Right lobe of liver (tissue), 6 donors: ENCODE results near the gene RGS6. TPM values are rescaled to one million over a fixed set of nuclear protein-coding genes. Genes with fewer than 3 reads are reported as not detected.

Experiments
- ATAC-seq, 4 donors: fragments of 200-7000 bp; cut with Tn5 transposase; one replicate each; pipeline ENCODE4 v1.9.1; 2020; ENCODE audit warnings: mild to moderate bottlenecking in 4 of 4, moderate library complexity in 4 of 4
- DNase-seq, 3 donors: peaks; one replicate each; pipeline ENCODE4 v3.0.0-alpha.2; 2020
- H3K27ac ChIP-seq, 3 donors: fragments of 200-600 bp; one replicate each; pipeline ENCODE4 v1.8.0; 2022
- H3K27me3 ChIP-seq, 2 donors: fragments of 200-600 bp; one replicate each; pipeline ENCODE4 v1.8.0; 2022
- H3K36me3 ChIP-seq, 4 donors: fragments of 200-600 bp; sonication (generic) in 1 of 4; one replicate each; pipeline versions ENCODE4 v1.5.1 to v1.8.0; 2017 to 2022; ENCODE audit warnings: control low read depth in 1 of 4
- H3K4me1 ChIP-seq, 4 donors: fragments of 200-600 bp; sonication (generic) in 1 of 4; one replicate each; pipeline versions ENCODE4 v1.5.1 to v1.8.0; 2017 to 2022; ENCODE audit warnings: control low read depth in 1 of 4
- H3K4me3 ChIP-seq, 3 donors: fragments of 200-600 bp; one replicate each; pipeline ENCODE4 v1.8.0; 2022
- H3K9me3 ChIP-seq, 4 donors: fragments of 200-600 bp; sonication (generic) in 1 of 4; one replicate each; pipeline versions ENCODE4 v1.5.1 to v1.8.0; 2017 to 2022; ENCODE audit warnings: control low read depth in 1 of 4
- POLR2A ChIP-seq: fragments of 450-650 bp; IDR thresholded peaks from one replicate; pipeline ENCODE4 v1.6.1; 2017; ENCODE audit warnings: antibody characterized with exemption, mild to moderate bottlenecking
- WGBS: methylation state at CpG from one replicate; pipeline ENCODE4 v1.1.6; 2018; ENCODE audit warnings: low coverage, low lambda C conversion rate; ENCODE audit not compliant: insufficient coverage; ENCODE audit errors: missing lambda C conversion rate; 5-methylcytosine and 5-hydroxymethylcytosine counted together
- intact Hi-C, 2 donors: fragments of 100-400 bp; cut with DNase I; formaldehyde crosslinking; loops; one replicate each; pipeline versions ENCODE4 v1.11.2 to v1.14.1; 2022
- total RNA-seq, 6 experiments: library from RNA; depleted of rRNA in 2 of 6; stranded (reverse); fragments of >200 nt in 2 of 6; fragmentation: NEBNext Ultra II Directional in 3 of 6; extraction: Animal tissue kit (Norgen Biotek cat#: 25700) in 3 of 6; gene quantifications; one replicate each; pipeline versions ENCODE4 v1.1.0 to v1.2.4, GENCODE V29; 2016 to 2023
- TF ChIP-seq, protein P1 (sequence below), 4 donors: fragments of 200-600 bp in 3 of 4; fragments of 450-650 bp in 1 of 4; IDR thresholded peaks; one replicate each; pipeline versions ENCODE4 v1.5.1 to v1.8.0; 2016 to 2022; ENCODE audit warnings: antibody characterized with exemption in 4 of 4, mild to moderate bottlenecking in 2 of 4
- donor health status: DM: no; HTN: yes; CAD: no.
- donor health status: DM: no; HTN: no; CAD: no.
- donor health status: DM: no; HTN: no; CAD: no.
- donor health status: DM: no; HTN: yes; CAD: no.
- donor health status: DM: no; HTN: yes; CAD: no.

RGS6 gene
- total RNA-seq, 6 experiments from 2014 or later: 0.07 TPM; not detected in 5

- H3K27ac ChIP-seq: no peak overlapping the region
- H3K4me3 ChIP-seq: no peak overlapping the region
- no peaks in the 10 kb centered on the region for H3K9me3 ChIP-seq
- no peak for TF ChIP-seq POLR2A
- TF ChIP-seq, protein P1, sequence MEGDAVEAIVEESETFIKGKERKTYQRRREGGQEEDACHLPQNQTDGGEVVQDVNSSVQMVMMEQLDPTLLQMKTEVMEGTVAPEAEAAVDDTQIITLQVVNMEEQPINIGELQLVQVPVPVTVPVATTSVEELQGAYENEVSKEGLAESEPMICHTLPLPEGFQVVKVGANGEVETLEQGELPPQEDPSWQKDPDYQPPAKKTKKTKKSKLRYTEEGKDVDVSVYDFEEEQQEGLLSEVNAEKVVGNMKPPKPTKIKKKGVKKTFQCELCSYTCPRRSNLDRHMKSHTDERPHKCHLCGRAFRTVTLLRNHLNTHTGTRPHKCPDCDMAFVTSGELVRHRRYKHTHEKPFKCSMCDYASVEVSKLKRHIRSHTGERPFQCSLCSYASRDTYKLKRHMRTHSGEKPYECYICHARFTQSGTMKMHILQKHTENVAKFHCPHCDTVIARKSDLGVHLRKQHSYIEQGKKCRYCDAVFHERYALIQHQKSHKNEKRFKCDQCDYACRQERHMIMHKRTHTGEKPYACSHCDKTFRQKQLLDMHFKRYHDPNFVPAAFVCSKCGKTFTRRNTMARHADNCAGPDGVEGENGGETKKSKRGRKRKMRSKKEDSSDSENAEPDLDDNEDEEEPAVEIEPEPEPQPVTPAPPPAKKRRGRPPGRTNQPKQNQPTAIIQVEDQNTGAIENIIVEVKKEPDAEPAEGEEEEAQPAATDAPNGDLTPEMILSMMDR (IDR thresholded peaks at IDR 0.05): no peak
- DNase-seq (no peak), ATAC-seq (no peak)
- 58% methylated on average over 8 of the region's 8 CpGs for WGBS
- no peaks in the 10 kb centered on the region for H3K27me3 ChIP-seq
- no peaks in the 10 kb centered on the region for H3K4me1 ChIP-seq
- intact Hi-C loops: no loop called here
- no peaks in the 10 kb centered on the region for H3K36me3 ChIP-seq
These were observed 152.7 kb downstream of the RGS6 start for GRCh38 chr14:72084935-72085334.

DNA sequence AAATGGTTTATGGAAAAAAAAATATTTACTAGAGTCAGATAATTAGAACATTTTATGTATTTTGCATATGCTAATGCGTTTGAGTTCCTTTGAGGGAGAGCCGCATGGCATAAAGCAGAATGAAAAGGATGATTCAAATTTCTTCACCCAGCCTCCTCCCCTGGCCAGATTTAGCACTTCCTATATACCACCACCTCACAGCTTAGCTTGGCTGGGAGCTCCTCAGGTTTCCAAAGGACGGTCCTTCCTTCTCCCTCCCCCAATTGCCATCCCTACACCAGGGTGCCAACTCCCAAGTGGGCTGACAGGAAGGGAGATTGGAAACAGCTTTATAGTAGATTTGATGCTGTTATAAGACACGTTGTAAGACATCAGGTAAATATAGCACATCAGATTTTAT lies 157.4 kb downstream of the RGS6 start:
- TF ChIP-seq, protein P1 (IDR thresholded peaks at IDR 0.05): no peak
- no peak for TF ChIP-seq POLR2A
- Histone ChIP-seq H3K4me1 (no peaks in the 10 kb centered on the region), H3K36me3 (no peaks in the 10 kb centered on the region), H3K4me3 (no peak overlapping the region), H3K27me3 (no peaks in the 10 kb centered on the region), H3K27ac (no peak overlapping the region), H3K9me3 (no peaks in the 10 kb centered on the region)
- 36% methylated on average over 4 of the region's 4 CpGs for WGBS
- DNase-seq: no peak
- intact Hi-C loops: no loop called here
- ATAC-seq: no peak

DNA sequence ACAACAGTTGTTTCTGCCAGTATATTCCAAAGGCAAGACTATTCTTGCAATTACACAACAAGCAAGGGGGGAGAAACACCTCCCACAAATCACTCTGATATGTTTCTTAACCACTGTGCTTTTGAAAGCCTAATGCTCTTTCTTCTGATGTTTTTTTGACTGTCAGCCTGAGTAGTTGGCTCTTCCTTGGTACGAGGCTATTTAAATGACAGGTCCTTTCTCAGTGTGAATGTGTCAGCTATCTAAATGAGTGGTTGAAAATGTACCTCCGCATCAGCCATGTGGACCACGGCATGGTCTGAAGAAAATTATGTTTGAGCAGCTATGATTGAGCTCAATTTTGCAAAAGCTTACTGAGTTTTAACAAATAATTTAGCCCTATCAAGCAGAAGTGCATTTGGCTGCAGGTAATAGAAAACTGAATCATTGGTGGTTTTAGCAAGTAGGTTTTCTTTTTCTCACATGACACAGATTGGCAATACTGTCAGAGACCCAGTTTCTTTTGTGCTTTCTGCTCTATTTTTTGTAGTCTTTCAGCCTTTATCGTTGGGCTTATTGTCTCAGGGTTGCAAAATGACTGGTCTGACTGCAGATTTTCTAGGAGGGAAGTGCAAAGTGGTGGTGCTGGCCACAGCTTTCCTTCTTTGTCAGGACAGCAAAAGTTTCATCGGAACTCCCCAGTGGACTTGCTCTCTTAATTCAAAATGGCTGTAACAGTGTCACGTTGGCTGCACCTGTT lies 162.8 kb downstream of the RGS6 start:
- DNase-seq (no peak), ATAC-seq (no peak)
- intact Hi-C loops: no loop called here
- no peaks in the 10 kb centered on the region for H3K4me1 ChIP-seq
- H3K36me3 ChIP-seq: no peaks in the 10 kb centered on the region
- no peak overlapping the region for H3K4me3 ChIP-seq
- TF ChIP-seq POLR2A: no peak
- TF ChIP-seq, protein P1 (IDR thresholded peaks at IDR 0.05): no peak
- no peaks in the 10 kb centered on the region for H3K27me3 ChIP-seq
- no peak overlapping the region for H3K27ac ChIP-seq
- WGBS: 34% methylated on average over 6 of the region's 6 CpGs
- no peaks in the 10 kb centered on the region for H3K9me3 ChIP-seq

DNA sequence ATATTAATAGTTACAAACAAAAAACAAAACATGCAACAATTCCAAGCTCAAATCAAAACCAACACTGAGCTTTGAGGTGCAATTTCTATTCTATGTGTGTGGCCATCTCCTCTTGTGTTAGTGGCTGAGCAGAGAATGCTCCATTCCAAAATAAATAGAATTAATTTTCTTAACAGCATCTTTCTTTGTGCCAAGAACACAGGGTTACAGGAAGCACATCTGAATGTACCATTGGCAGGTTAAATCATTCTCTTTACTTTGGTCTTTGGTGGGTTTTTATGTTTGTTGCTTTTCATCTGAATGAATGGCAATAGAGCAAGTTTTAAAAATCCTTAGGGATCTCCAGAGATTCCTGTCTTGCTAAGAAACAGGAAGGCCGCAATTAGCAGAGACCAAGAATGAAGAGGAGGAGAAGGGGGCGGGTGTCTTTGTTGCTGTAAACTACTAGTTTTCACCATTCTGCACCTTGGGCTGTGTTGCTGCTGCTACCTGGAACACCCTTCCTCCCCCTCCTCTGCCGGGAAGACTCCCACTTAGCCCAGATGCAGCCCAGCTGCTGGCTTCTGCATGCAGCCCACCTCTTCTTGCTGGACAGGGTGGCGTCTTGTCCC lies 165.0 kb downstream of the RGS6 start:
- Histone ChIP-seq H3K4me1 (no peaks in the 10 kb centered on the region), H3K9me3 (no peaks in the 10 kb centered on the region), H3K27ac (no peak overlapping the region), H3K4me3 (no peak overlapping the region), H3K27me3 (no peaks in the 10 kb centered on the region), H3K36me3 (no peaks in the 10 kb centered on the region)
- WGBS: 51% methylated on average over 4 of the region's 4 CpGs
- ATAC-seq (no peak), DNase-seq (no peak)
- intact Hi-C loops: no loop called here
- TF ChIP-seq, protein P1 (IDR thresholded peaks at IDR 0.05): no peak
- no peak for TF ChIP-seq POLR2A
